OCI-LY7 (cell line): ENCODE results near the gene IL26. TPM values are rescaled to one million over a fixed set of nuclear protein-coding genes. Genes with fewer than 3 reads are reported as not detected.

Experiments
- BruUV-seq: library from RNA; stranded (reverse); fragments of 400-500 nt; replicated peaks from 2 replicates; lab custom pipeline; 2021; lab: Mats Ljungman, UMichigan
- CTCF ChIA-PET: fragments of 300-600 bp; sonication (Branson Sonifier 250); formaldehyde crosslinking; loops from one replicate; lab custom pipeline; 2022; ENCODE audit warnings: antibody characterized with exemption; ENCODE audit not compliant: unreplicated experiment; lab: Charles Lee
- POLR2A ChIA-PET: fragments of 300-600 bp; sonication (Branson Sonifier 250); formaldehyde crosslinking; loops from one replicate; lab custom pipeline; 2022; ENCODE audit warnings: antibody characterized with exemption; lab: Charles Lee
- DNase-seq: peaks from one replicate; pipeline ENCODE4 v3.0.0-alpha.2; 2015; ENCODE audit warnings: low spot score
- H2AFZ ChIP-seq: fragments of 200-600 bp; sonication (generic), shearing (Covaris generic); 2 replicates; pipeline ENCODE4 v1.6.1; 2014; ENCODE audit warnings: mild to moderate bottlenecking, antibody characterized with exemption, low read length, moderate library complexity
- H3K27ac ChIP-seq: fragments of 200-600 bp; sonication (generic); 2 replicates; pipeline ENCODE4 v1.5.1; 2014; ENCODE audit warnings: mixed run types, low read depth, mild to moderate bottlenecking, moderate library complexity, low read length, inconsistent platforms; ENCODE audit not compliant: poor library complexity, severe bottlenecking
- H3K36me3 ChIP-seq: fragments of 200-600 bp; sonication (generic); 2 replicates; pipeline ENCODE4 v1.6.1; 2014; ENCODE audit warnings: mild to moderate bottlenecking, antibody characterized with exemption, low read length, moderate library complexity, mixed read lengths; ENCODE audit not compliant: insufficient read depth
- H3K4me1 ChIP-seq: fragments of 200-600 bp; sonication (generic); 2 replicates; pipeline ENCODE4 v1.5.1; 2014; ENCODE audit warnings: mild to moderate bottlenecking, low read length; ENCODE audit not compliant: insufficient read depth, poor library complexity, severe bottlenecking
- H3K4me2 ChIP-seq: fragments of 200-600 bp; sonication (generic); 2 replicates; pipeline ENCODE4 v1.6.1; 2014; ENCODE audit warnings: mild to moderate bottlenecking, low read length
- H3K4me3 ChIP-seq: fragments of 200-600 bp; sonication (generic); 2 replicates; pipeline ENCODE4 v1.5.1; 2014; ENCODE audit warnings: mild to moderate bottlenecking, low read depth, low read length; ENCODE audit not compliant: poor library complexity, severe bottlenecking
- H3K79me2 ChIP-seq: fragments of 200-600 bp; sonication (generic); 2 replicates; pipeline ENCODE4 v1.6.1; 2016; ENCODE audit warnings: low read depth, mild to moderate bottlenecking, low read length, moderate library complexity, mixed read lengths; ENCODE audit not compliant: insufficient read depth
- H3K9me2 ChIP-seq: fragments of 200-600 bp; sonication (generic); 2 replicates; pipeline ENCODE4 v1.6.1; 2016; ENCODE audit warnings: mild to moderate bottlenecking, low read length, mixed read lengths; ENCODE audit not compliant: insufficient read depth
- H3K9me3 ChIP-seq: fragments of 200-600 bp; sonication (generic); 2 replicates; pipeline ENCODE4 v1.6.1; 2014; ENCODE audit warnings: mild to moderate bottlenecking, mixed run types, low read length, mixed read lengths
- H4K20me1 ChIP-seq: fragments of 200-600 bp; sonication (generic); 2 replicates; pipeline ENCODE4 v1.6.1; 2014; ENCODE audit warnings: mild to moderate bottlenecking, antibody characterized with exemption, low read length, moderate library complexity, mixed read lengths; ENCODE audit not compliant: insufficient read depth
- EZH2phosphoT487 ChIP-seq: fragments of 200-600 bp; sonication (generic); IDR thresholded peaks from 2 replicates; pipeline ENCODE4 v1.6.1; 2018; ENCODE audit warnings: low read depth, borderline replicate concordance, mild to moderate bottlenecking, mixed run types, antibody characterized with exemption, low read length, moderate library complexity, mixed read lengths
- intact Hi-C: fragments of 100-400 bp; cut with micrococcal nuclease; formaldehyde crosslinking; loops from one replicate; pipeline ENCODE4 v1.10.0; 2022; ENCODE audit not compliant: unreplicated experiment
- total RNA-seq, 2 experiments: library from RNA; depleted of rRNA in 1 of 2; stranded (reverse); fragments of >200 nt in 1 of 2; shearing (Covaris generic) in 1 of 2; gene quantifications; 2 replicates each; pipeline ENCODE4 v1.2.3, GENCODE V29; 2014 to 2022
- TF ChIP-seq, protein P1 (sequence below): fragments of 200-600 bp; sonication (generic); conservative IDR thresholded peaks from 2 replicates; pipeline ENCODE4 v1.5.1; 2014; ENCODE audit warnings: mild to moderate bottlenecking, antibody characterized with exemption, low read length, moderate library complexity, mixed read lengths

IL26 gene
- total RNA-seq, 2 experiments from 2014 or later = not detected

GRCh38 chr12:68264158-68264855 is 38.7 kb upstream of the IL26 start:
- Histone ChIP-seq H3K9me3 (no peaks in the 10 kb centered on the region), H2AFZ (no peak overlapping the region), H3K4me2 (no peak overlapping the region), H3K27ac (no peak overlapping the region), H3K4me3 (no peak overlapping the region), H4K20me1 (no peaks in the 10 kb centered on the region), H3K9me2 (no peaks in the 10 kb centered on the region), H3K4me1 (no peaks in the 10 kb centered on the region), H3K36me3 (no peaks in the 10 kb centered on the region), H3K79me2 (no peaks in the 10 kb centered on the region)
- ChIA-PET POLR2A (interaction anchor here (0.5 kb wide), 1 partner anchor 153 kb away, joined by 3 read pairs; no protein-coding TSS in a partner anchor), CTCF (no interaction called here)
- TF ChIP-seq, protein P1, sequence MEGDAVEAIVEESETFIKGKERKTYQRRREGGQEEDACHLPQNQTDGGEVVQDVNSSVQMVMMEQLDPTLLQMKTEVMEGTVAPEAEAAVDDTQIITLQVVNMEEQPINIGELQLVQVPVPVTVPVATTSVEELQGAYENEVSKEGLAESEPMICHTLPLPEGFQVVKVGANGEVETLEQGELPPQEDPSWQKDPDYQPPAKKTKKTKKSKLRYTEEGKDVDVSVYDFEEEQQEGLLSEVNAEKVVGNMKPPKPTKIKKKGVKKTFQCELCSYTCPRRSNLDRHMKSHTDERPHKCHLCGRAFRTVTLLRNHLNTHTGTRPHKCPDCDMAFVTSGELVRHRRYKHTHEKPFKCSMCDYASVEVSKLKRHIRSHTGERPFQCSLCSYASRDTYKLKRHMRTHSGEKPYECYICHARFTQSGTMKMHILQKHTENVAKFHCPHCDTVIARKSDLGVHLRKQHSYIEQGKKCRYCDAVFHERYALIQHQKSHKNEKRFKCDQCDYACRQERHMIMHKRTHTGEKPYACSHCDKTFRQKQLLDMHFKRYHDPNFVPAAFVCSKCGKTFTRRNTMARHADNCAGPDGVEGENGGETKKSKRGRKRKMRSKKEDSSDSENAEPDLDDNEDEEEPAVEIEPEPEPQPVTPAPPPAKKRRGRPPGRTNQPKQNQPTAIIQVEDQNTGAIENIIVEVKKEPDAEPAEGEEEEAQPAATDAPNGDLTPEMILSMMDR = no peak
- no peak for TF ChIP-seq EZH2phosphoT487
- BruUV-seq = no TSS peak
- intact Hi-C loops = no loop called here
- DNase-seq = no peak

- no peak overlapping the region for H3K4me3 ChIP-seq
- no peaks in the 10 kb centered on the region for H3K9me3 ChIP-seq
- intact Hi-C loops = no loop called here
- CTCF ChIA-PET = no interaction called here
- POLR2A ChIA-PET = no interaction called here
- H4K20me1 ChIP-seq = no peaks in the 10 kb centered on the region
- no peak for TF ChIP-seq EZH2phosphoT487
- TF ChIP-seq, protein P1 = no peak
- H3K4me1 ChIP-seq = no peaks in the 10 kb centered on the region
- H3K9me2 ChIP-seq = no peaks in the 10 kb centered on the region
- H3K27ac ChIP-seq = no peak overlapping the region
- H3K79me2 ChIP-seq = no peaks in the 10 kb centered on the region
- no peaks in the 10 kb centered on the region for H3K36me3 ChIP-seq
- H3K4me2 ChIP-seq = no peak overlapping the region
- H2AFZ ChIP-seq = no peak overlapping the region
- BruUV-seq = no TSS peak
- no peak for DNase-seq
Observed at GRCh38 chr12:68263366-68263765, 37.8 kb upstream of the IL26 start.

DNA sequence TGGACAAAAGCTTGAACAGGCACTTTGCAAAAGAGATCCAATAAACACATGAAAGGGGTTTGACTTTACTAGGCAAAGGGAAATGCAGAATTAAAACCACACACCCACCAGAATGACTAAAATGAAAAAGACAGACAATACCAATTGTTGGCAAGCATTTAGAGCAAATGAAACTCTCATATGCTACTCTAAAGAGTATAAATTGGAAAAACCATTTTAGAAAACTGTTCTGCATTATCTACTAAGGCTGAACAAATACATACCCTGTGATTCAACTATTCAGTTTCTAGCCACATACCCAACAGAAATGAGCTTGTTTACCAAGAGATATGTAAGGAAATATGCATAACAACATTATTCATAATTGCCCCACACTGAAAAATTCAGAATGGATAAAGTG is 36.3 kb upstream of the IL26 start:
- H3K36me3 ChIP-seq = no peaks in the 10 kb centered on the region
- no peak overlapping the region for H2AFZ ChIP-seq
- no peaks in the 10 kb centered on the region for H3K4me1 ChIP-seq
- no peak for DNase-seq
- H4K20me1 ChIP-seq = no peaks in the 10 kb centered on the region
- no peak overlapping the region for H3K4me2 ChIP-seq
- TF ChIP-seq, protein P1 = no peak
- TF ChIP-seq EZH2phosphoT487 = no peak
- no peak overlapping the region for H3K27ac ChIP-seq
- no peak overlapping the region for H3K4me3 ChIP-seq
- no TSS peak for BruUV-seq
- H3K79me2 ChIP-seq = no peaks in the 10 kb centered on the region
- ChIA-PET POLR2A (interaction anchor here (0.6 kb wide), 1 partner anchor 34 kb away, joined by 4 read pairs; no protein-coding TSS in a partner anchor), CTCF (no interaction called here)
- intact Hi-C loops = no loop called here
- H3K9me3 ChIP-seq = no peaks in the 10 kb centered on the region
- H3K9me2 ChIP-seq = no peaks in the 10 kb centered on the region
